ENCODE results near the gene DNAH5.

- no peak for TF ChIP-seq SIX5 (IDR thresholded peaks at IDR 0.05; ENCODE audit: low read depth, low read length)
- TF ChIP-seq CEBPB (IDR thresholded peaks at IDR 0.05; ENCODE audit: low read depth, low read length): no peak
- no peak for TF ChIP-seq POLR2A (IDR thresholded peaks at IDR 0.05; ENCODE audit: control extremely low read depth in 1 of 2, low read depth in 2 of 2, low read length in 2 of 2)
- TF ChIP-seq CTCF (IDR thresholded peaks at IDR 0.05; ENCODE audit: control extremely low read depth in 1 of 3, insufficient read depth in 1 of 3, low read depth in 1 of 3, low read length in 3 of 3): no peak
These were observed 204.0 kb downstream of the DNAH5 start for GRCh38 chr5:13740471-13740870.

Measured in H1 (cell line).